ENCODE results near the gene MTARC2. TPM values are rescaled to one million over a fixed set of nuclear protein-coding genes. Genes with fewer than 3 reads are reported as not detected.
A peak's percentile ranks its signal among the peaks of the same experiment; 100 is the strongest.

Gene MTARC2
- total RNA-seq, 2 experiments from 2014 or later: not detected

GRCh38 chr1:220791285-220791684 lies 43.2 kb downstream of the MTARC2 start:
- Mint-ChIP-seq H3K36me3 (ENCODE audit: low read depth) (no peaks in the 10 kb centered on the region), H3K9me3 (no peaks in the 10 kb centered on the region), H3K4me3 (no peak overlapping the region), H3K4me1 (ENCODE audit: low read depth) (no peaks in the 10 kb centered on the region), H3K27ac (no peak overlapping the region), H3K27me3 (ENCODE audit: low read depth) (peaks cover 18% of the 10 kb centered on the region)
- DNase-seq: no peak
- intact Hi-C loops (cut with micrococcal nuclease): no loop called here
- CTCF ChIA-PET: interaction anchor here (1.0 kb wide), 1 partner anchor 18 kb away, joined by 3 read pairs; no protein-coding TSS in a partner anchor

GRCh38 chr1:220791956-220792355 lies 43.8 kb downstream of the MTARC2 start:
- peaks cover 16% of the 10 kb centered on the region for H3K27me3 Mint-ChIP-seq (ENCODE audit: low read depth)
- H3K36me3 Mint-ChIP-seq (ENCODE audit: low read depth): no peaks in the 10 kb centered on the region
- H3K27ac Mint-ChIP-seq: no peak overlapping the region
- H3K4me1 Mint-ChIP-seq (ENCODE audit: low read depth): no peaks in the 10 kb centered on the region
- H3K4me3 Mint-ChIP-seq: no peak overlapping the region
- intact Hi-C loops (cut with micrococcal nuclease): no loop called here
- H3K9me3 Mint-ChIP-seq: no peaks in the 10 kb centered on the region
- no peak for DNase-seq
- CTCF ChIA-PET: interaction anchor here (1.0 kb wide), 1 partner anchor 18 kb away, joined by 3 read pairs; no protein-coding TSS in a partner anchor

- no peak for DNase-seq
- Mint-ChIP-seq H3K27me3 (ENCODE audit: low read depth) (no peaks in the 10 kb centered on the region), H3K4me3 (no peak overlapping the region), H3K4me1 (ENCODE audit: low read depth) (no peaks in the 10 kb centered on the region), H3K9me3 (no peaks in the 10 kb centered on the region), H3K36me3 (ENCODE audit: low read depth) (no peaks in the 10 kb centered on the region), H3K27ac (no peak overlapping the region)
- CTCF ChIA-PET: no interaction called here
- intact Hi-C loops (cut with micrococcal nuclease): no loop called here
Measured at GRCh38 chr1:220796530-220796929, 48.4 kb downstream of the MTARC2 start.

- intact Hi-C loops (cut with micrococcal nuclease): no loop called here
- Mint-ChIP-seq H3K9me3 (no peaks in the 10 kb centered on the region), H3K4me3 (no peak overlapping the region), H3K27ac (no peak overlapping the region), H3K27me3 (ENCODE audit: low read depth) (no peaks in the 10 kb centered on the region), H3K4me1 (ENCODE audit: low read depth) (no peaks in the 10 kb centered on the region), H3K36me3 (ENCODE audit: low read depth) (no peaks in the 10 kb centered on the region)
- CTCF ChIA-PET: no interaction called here
- no peak for DNase-seq
Measured at GRCh38 chr1:220797044-220797443, 48.9 kb downstream of the MTARC2 start.

DNA sequence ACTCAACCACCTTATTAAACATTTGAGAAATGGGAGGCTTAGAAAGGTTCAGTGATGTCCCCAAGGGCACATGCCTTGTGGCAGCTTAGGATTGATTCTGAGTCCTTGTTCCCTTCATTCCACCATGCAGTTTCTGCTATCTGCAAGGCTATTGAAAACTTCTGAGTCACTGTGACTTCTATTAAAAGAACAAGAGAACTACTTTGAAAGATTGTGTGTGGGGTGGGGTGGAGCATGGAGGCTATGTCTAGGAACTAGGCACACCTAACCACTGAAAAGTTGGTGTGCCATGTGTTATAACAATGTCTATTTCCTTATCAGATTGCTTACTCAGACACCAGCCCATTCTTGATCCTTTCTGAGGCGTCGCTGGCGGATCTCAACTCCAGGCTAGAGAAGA lies 49.4 kb downstream of the MTARC2 start:
- Mint-ChIP-seq H3K4me1 (ENCODE audit: low read depth) (no peaks in the 10 kb centered on the region), H3K9me3 (no peaks in the 10 kb centered on the region), H3K27ac (no peak overlapping the region), H3K36me3 (ENCODE audit: low read depth) (no peaks in the 10 kb centered on the region), H3K4me3 (no peak overlapping the region), H3K27me3 (ENCODE audit: low read depth) (no peaks in the 10 kb centered on the region)
- CTCF ChIA-PET: no interaction called here
- intact Hi-C loops (cut with micrococcal nuclease): no loop called here
- no peak for DNase-seq

- H3K27ac Mint-ChIP-seq: no peak overlapping the region
- no peak for DNase-seq
- intact Hi-C loops (cut with micrococcal nuclease): no loop called here
- CTCF ChIA-PET: no interaction called here
- H3K9me3 Mint-ChIP-seq: no peaks in the 10 kb centered on the region
- H3K27me3 Mint-ChIP-seq (ENCODE audit: low read depth): no peaks in the 10 kb centered on the region
- H3K4me1 Mint-ChIP-seq (ENCODE audit: low read depth): no peaks in the 10 kb centered on the region
- H3K4me3 Mint-ChIP-seq: no peak overlapping the region
- no peaks in the 10 kb centered on the region for H3K36me3 Mint-ChIP-seq (ENCODE audit: low read depth)
Measured at GRCh38 chr1:220798338-220798737, 50.2 kb downstream of the MTARC2 start.

- intact Hi-C loops (cut with micrococcal nuclease): no loop called here
- H3K36me3 Mint-ChIP-seq (ENCODE audit: low read depth): no peaks in the 10 kb centered on the region
- no peak overlapping the region for H3K4me3 Mint-ChIP-seq
- H3K27me3 Mint-ChIP-seq (ENCODE audit: low read depth): no peaks in the 10 kb centered on the region
- H3K4me1 Mint-ChIP-seq (ENCODE audit: low read depth): no peaks in the 10 kb centered on the region
- CTCF ChIA-PET: interaction anchor here (0.6 to 1.5 kb wide), 5 partner anchors 10 to 636 kb away, joined by 3 to 6 read pairs (median 4); no protein-coding TSS in a partner anchor
- DNase-seq: no peak
- H3K9me3 Mint-ChIP-seq: no peaks in the 10 kb centered on the region
- no peak overlapping the region for H3K27ac Mint-ChIP-seq
Measured at GRCh38 chr1:220800262-220800661, 52.1 kb downstream of the MTARC2 start.

DNA sequence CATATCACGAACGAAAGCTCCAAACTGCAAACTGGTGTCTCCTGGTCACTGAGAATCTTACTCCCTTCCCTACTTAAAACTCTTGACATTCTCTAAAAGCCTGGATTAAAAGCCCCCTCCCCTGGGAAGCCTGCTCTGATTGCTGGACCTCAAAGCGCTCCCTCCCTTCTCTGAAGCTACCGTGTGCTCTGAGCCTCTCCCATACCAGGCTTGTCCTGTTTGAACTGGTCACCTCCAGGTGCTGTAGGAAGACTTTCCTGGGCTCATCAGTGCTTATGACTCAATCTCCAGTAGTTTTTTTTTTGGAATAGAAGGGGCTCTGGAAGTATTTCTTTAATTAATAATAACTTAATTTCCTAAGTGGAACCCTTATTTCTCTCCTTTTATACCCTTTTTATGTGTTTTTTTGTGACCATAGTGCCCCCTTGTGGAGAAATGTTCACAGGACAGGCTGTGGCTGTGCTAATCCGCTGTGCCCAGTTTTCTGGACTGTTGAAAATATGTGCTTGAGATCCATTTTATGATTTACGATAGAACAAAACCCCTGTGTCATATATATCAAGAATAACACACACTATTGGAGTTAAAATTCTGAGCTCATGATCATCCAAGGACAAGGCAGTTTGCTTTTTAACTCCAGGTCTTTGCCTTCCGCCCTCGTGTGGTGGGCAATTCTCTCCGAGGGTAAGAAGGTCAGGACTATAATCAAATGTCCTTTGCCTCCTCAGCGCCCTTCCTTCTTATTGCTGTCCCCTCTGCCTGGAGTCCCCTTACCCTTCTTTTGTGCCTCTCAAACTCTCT lies 55.5 kb downstream of the MTARC2 start:
- Mint-ChIP-seq H3K27me3 (ENCODE audit: low read depth) (peaks cover 3% of the 10 kb centered on the region), H3K4me3 (no peak overlapping the region), H3K4me1 (ENCODE audit: low read depth) (no peaks in the 10 kb centered on the region), H3K36me3 (ENCODE audit: low read depth) (no peaks in the 10 kb centered on the region), H3K9me3 (no peaks in the 10 kb centered on the region), H3K27ac (no peak overlapping the region)
- CTCF ChIA-PET: interaction anchor here (0.6 to 1.4 kb wide), 12 partner anchors 8 to 1140 kb away, joined by 3 to 7 read pairs (median 3); no protein-coding TSS in a partner anchor
- intact Hi-C loops (cut with micrococcal nuclease): no loop called here
- peak; percentile 33 for DNase-seq

- CTCF ChIA-PET: interaction anchor here (0.6 to 1.4 kb wide), 4 partner anchors 9 to 43 kb away, joined by 3 to 4 read pairs (median 3); no protein-coding TSS in a partner anchor
- no peaks in the 10 kb centered on the region for H3K9me3 Mint-ChIP-seq
Measured at GRCh38 chr1:220804202-220804586, 56.1 kb downstream of the MTARC2 start.

DNA sequence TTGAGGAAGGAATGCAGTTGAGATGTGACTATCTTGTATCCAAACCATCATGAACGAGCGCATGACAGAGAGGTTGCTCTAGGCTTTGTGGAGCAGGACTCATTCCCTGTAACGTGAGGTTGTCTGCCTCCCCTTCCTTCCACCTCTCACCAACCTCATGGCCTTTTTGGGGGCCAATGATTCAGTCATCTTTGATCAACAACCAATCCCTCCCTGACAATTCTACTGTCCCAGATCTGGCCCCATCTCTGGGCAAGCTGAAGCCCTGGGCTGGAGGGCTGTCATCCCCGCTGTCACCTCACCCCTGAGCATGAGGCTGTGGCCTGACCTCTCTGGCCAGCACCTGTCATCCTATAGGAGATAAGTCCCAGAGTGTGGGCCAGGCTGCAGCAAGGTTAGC lies 58.3 kb downstream of the MTARC2 start:
- Mint-ChIP-seq H3K27me3 (ENCODE audit: low read depth) (peaks cover 11% of the 10 kb centered on the region), H3K4me3 (no peak overlapping the region), H3K36me3 (ENCODE audit: low read depth) (no peaks in the 10 kb centered on the region), H3K4me1 (ENCODE audit: low read depth) (peaks cover 3% of the 10 kb centered on the region), H3K9me3 (no peaks in the 10 kb centered on the region), H3K27ac (no peak overlapping the region)
- intact Hi-C loops (cut with micrococcal nuclease): no loop called here
- CTCF ChIA-PET: interaction anchor here (0.7 kb wide), 1 partner anchor 374 kb away, joined by 3 read pairs; no protein-coding TSS in a partner anchor
- DNase-seq: no peak

More at GRCh38 chr1:220804202-220804586, 56.1 kb downstream of the MTARC2 start:
- Mint-ChIP-seq H3K27ac (no peak overlapping the region), H3K4me3 (no peak overlapping the region), H3K27me3 (ENCODE audit: low read depth) (peaks cover 3% of the 10 kb centered on the region), H3K4me1 (ENCODE audit: low read depth) (no peaks in the 10 kb centered on the region), H3K36me3 (ENCODE audit: low read depth) (no peaks in the 10 kb centered on the region)
- DNase-seq: no peak
- intact Hi-C loops (cut with micrococcal nuclease): no loop called here

DNA sequence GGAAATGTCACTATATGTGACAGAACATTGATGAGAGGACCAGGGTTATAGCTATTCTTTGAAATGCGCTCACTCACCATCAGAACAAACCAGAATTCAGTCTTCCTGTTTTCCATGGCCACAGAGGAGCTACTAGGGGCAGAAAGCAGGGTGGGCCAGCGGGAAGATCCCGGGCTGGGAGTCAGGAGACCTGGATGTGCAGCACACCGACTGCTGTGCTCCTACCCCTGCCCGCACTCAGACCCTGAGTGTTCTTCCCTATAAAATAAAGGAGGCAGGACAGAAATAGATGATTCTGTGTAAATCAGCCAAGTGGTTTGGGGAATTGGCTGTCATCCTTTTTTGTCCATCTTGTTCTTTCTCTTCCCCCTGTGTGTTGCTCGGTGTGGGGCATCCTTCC lies 59.6 kb downstream of the MTARC2 start:
- intact Hi-C loops (cut with micrococcal nuclease): no loop called here
- H3K27me3 Mint-ChIP-seq (ENCODE audit: low read depth): peaks cover 15% of the 10 kb centered on the region
- CTCF ChIA-PET: interaction anchor here (1.2 kb wide), 1 partner anchor 333 kb away, joined by 3 read pairs; no protein-coding TSS in a partner anchor
- H3K9me3 Mint-ChIP-seq: no peaks in the 10 kb centered on the region
- no peak overlapping the region for H3K4me3 Mint-ChIP-seq
- H3K36me3 Mint-ChIP-seq (ENCODE audit: low read depth): no peaks in the 10 kb centered on the region
- no peak for DNase-seq
- peaks cover 3% of the 10 kb centered on the region for H3K4me1 Mint-ChIP-seq (ENCODE audit: low read depth)
- H3K27ac Mint-ChIP-seq: no peak overlapping the region

DNA sequence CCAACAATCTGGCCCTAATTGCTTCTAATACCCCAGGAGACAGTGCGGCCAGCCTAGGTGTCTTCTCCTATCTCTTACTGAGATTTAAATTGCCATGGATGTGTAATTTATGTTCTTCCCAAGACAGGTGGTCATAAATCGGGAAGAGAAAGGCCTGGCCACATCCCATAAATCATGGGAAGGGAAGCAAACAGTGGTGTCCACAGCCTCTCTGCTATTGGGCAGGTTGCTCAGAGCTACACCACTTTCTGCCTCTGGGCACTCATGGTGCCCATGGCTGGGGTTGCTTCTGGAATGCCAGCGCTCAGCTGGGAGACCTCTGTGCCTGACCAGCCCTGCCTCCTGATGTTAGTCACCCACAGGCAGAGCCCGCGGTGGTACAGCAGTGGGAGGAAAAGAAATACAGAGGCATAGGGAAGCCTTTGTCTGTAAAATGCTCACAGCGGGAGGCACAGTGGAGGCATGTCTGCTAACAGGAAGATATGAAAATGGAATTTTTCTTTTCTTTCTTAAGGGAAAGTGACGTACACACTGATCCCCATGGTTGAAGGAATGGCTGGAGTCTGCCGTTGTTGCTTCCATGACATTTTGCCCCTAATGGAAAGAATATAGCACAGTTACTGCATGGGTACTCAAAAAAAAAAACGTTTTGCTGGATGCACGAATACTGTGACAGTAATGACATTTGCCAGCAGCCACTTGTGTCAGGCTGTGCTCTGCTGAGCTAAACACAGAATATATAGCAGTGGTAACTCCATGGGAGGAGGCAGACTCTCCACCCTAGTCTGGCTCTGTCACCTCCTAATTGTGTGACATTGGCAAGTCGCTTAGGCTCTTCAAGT lies 60.4 kb downstream of the MTARC2 start:
- CTCF ChIA-PET: interaction anchor here (0.6 to 1.8 kb wide), 4 partner anchors 19 to 401 kb away, joined by 3 to 5 read pairs (median 4); no protein-coding TSS in a partner anchor
- Mint-ChIP-seq H3K4me3 (no peak overlapping the region), H3K9me3 (no peaks in the 10 kb centered on the region), H3K27me3 (ENCODE audit: low read depth) (peaks cover 20% of the 10 kb centered on the region), H3K36me3 (ENCODE audit: low read depth) (no peaks in the 10 kb centered on the region), H3K27ac (no peak overlapping the region), H3K4me1 (ENCODE audit: low read depth) (peaks cover 3% of the 10 kb centered on the region)
- intact Hi-C loops (cut with micrococcal nuclease): no loop called here
- DNase-seq: no peak

Data from activated naive CD4-positive, alpha-beta T cell treated with anti-CD3 and anti-CD28 coated beads for 36 hours (primary cell).